ENCODE measurements around the gene RNF121. TPM values are rescaled to one million over a fixed set of nuclear protein-coding genes. Genes with fewer than 3 reads are reported as not detected.
A peak's percentile ranks its signal among the peaks of the same experiment; 100 is the strongest.

RNF121 gene
- total and polyA plus RNA-seq, 2 of the 4 experiments (the other 2 are of a cell fraction), result 43.4 to 88.7 TPM

- Histone ChIP-seq H3K56ac (ENCODE audit: extremely low read depth, insufficient read depth, low read length) (no peak overlapping the region), H2BK20ac (ENCODE audit: low read depth, low read length) (no peak overlapping the region), H3K4ac (ENCODE audit: low read depth, low read length) (no peak overlapping the region), H3K9me1 (ENCODE audit: insufficient read depth, low read length) (no peaks in the 10 kb centered on the region), H4K20me1 (ENCODE audit: insufficient read depth, low read length) (peaks cover 11% of the 10 kb centered on the region; the same call in 1 of the 2 replicates), H3K23ac (ENCODE audit: low read depth, low read length) (no peak overlapping the region), H2BK15ac (ENCODE audit: low read depth, low read length) (no peak overlapping the region), H4K91ac (ENCODE audit: insufficient read depth, low read depth, low read length) (no peak overlapping the region), H3K4me2 (ENCODE audit: low read depth, low read length) (no peak overlapping the region), H3K79me1 (ENCODE audit: low read depth in 1 of 2, low read length in 2 of 2) (peaks cover 12 to 34% of the 10 kb centered on the region in 2 experiments; a peak in 3 of 4 replicates), H3K14ac (replicated peaks; ENCODE audit: low read depth, low read length) (no peak overlapping the region), H2AK9ac (replicated peaks; ENCODE audit: low read depth, low read length, poor library complexity) (no peak overlapping the region), H4K8ac (ENCODE audit: low read depth in 2 of 2, low read length in 2 of 2) (no peak overlapping the region), H3K36me3 (ENCODE audit: control insufficient read depth, insufficient read depth, low read length) (no peaks in the 10 kb centered on the region; the same call in 1 of the 2 replicates), H2BK5ac (ENCODE audit: low read depth, low read length, poor library complexity, severe bottlenecking) (no peak overlapping the region), H2AFZ (replicated peaks; ENCODE audit: low read length, poor library complexity) (no peak overlapping the region), H3K27me3 (ENCODE audit: control insufficient read depth, insufficient read depth, low read length) (no peaks in the 10 kb centered on the region), H3K27ac (ENCODE audit: insufficient read depth, low read length) (no peak overlapping the region), H2BK120ac (ENCODE audit: low read depth, low read length) (no peak overlapping the region), H4K5ac (ENCODE audit: low read depth, low read length) (no peak overlapping the region), H3K4me3 (ENCODE audit: insufficient read depth, low read depth, low read length) (no peak overlapping the region), H3K9ac (ENCODE audit: low read depth, low read length) (no peak overlapping the region), H3K18ac (ENCODE audit: low read depth, low read length) (no peak overlapping the region), H3K4me1 (ENCODE audit: control insufficient read depth, insufficient read depth, low read length) (peaks cover 4% of the 10 kb centered on the region), H2AK5ac (ENCODE audit: low read depth, low read length) (no peak overlapping the region), H3K9me3 (ENCODE audit: control insufficient read depth, insufficient read depth, low read length) (no peaks in the 10 kb centered on the region)
- in situ Hi-C loops (cut with MboI; ENCODE audit: low sequenced_read_pairs), result no loop called here
- peak; percentile 57 for DNase-seq
- POLR2A ChIA-PET (ENCODE audit: unreplicated experiment), result no interaction called here
- no CpG with 5 or more reads among the region's 7 CpGs for WGBS, 2 experiments (ENCODE audit: extremely low coverage in 2 of 2, insufficient read length in 1 of 2)
- intact Hi-C loops (cut with micrococcal nuclease), result no loop called here
- CTCF ChIA-PET, result interaction anchor here (0.6 to 1.5 kb wide), 12 partner anchors 8 to 453 kb away, joined by 3 to 8 read pairs (median 4); no protein-coding TSS in a partner anchor
- dilution Hi-C loops (cut with HindIII; ENCODE audit: low sequenced_read_pairs, unreplicated experiment), result no loop called here
- peak; percentile 75 for ATAC-seq (ENCODE audit: low read depth)
- TF ChIP-seq CTCF (conservative IDR thresholded peaks at IDR 0.05; ENCODE audit: low read depth, low read length) (peak; percentile 77), MXI1 (IDR thresholded peaks at IDR 0.05; ENCODE audit: borderline replicate concordance, low read depth, low read length) (no peak), ELK1 (IDR thresholded peaks at IDR 0.05; ENCODE audit: borderline replicate concordance, low read depth, low read length) (no peak), NFE2L2 (IDR thresholded peaks at IDR 0.05; ENCODE audit: low read depth, low read length) (no peak), MAZ (IDR thresholded peaks at IDR 0.05; ENCODE audit: borderline replicate concordance, low read depth, low read length) (no peak), CHD1 (IDR thresholded peaks at IDR 0.05; ENCODE audit: low read depth, low read length) (no peak), MAFK (IDR thresholded peaks at IDR 0.05; ENCODE audit: low read depth, low read length) (no peak), RFX5 (IDR thresholded peaks at IDR 0.05; ENCODE audit: low read depth, low read length) (no peak), RAD21 (IDR thresholded peaks at IDR 0.05; ENCODE audit: low read length) (peak; percentile 81), FOS (IDR thresholded peaks at IDR 0.05; ENCODE audit: low read depth, low read length) (no peak), SMC3 (IDR thresholded peaks at IDR 0.05; ENCODE audit: low read depth, low read length) (peak; percentile 69), POLR2A (IDR thresholded peaks at IDR 0.05; ENCODE audit: low read depth, low read length) (no peak), RCOR1 (IDR thresholded peaks at IDR 0.05; ENCODE audit: insufficient replicate concordance, low read length) (no peak)
- no TSS peak for BruUV-seq (replicated peaks)
These were observed 49.0 kb downstream of the RNF121 start for GRCh38 chr11:71977743-71978418.
